ENCODE data around the gene SEPTIN10. TPM values are rescaled to one million over a fixed set of nuclear protein-coding genes. Genes with fewer than 3 reads are reported as not detected.

SEPTIN10 gene
- total and polyA plus RNA-seq, 2 of the 8 experiments (the other 6 are each of a cell fraction or from before 2014, with no cell fraction given) = 23.7 to 101 TPM

GRCh38 chr2:109563980-109564550 is 49.7 kb downstream of the SEPTIN10 start:
- no peaks in the 10 kb centered on the region for H3K27me3 ChIP-seq (replicated peaks in 1 of 4; ENCODE audit: control insufficient read depth in 3 of 4, extremely low read depth in 1 of 4, insufficient read depth in 3 of 4, low read length in 3 of 4)
- no peak overlapping the region for H4K91ac ChIP-seq (replicated peaks; ENCODE audit: insufficient read length, low read length)
- H2BK15ac ChIP-seq (ENCODE audit: low read length) = no peak overlapping the region
- H2AFZ ChIP-seq (ENCODE audit: low read length) = no peak overlapping the region
- H2BK20ac ChIP-seq (ENCODE audit: low read length) = no peak overlapping the region
- no peaks in the 10 kb centered on the region for H4K20me1 ChIP-seq (replicated peaks in 1 of 2; ENCODE audit: control insufficient read depth in 1 of 2, insufficient read depth in 2 of 2, low read length in 2 of 2)
- no peak overlapping the region for H3K4me3 ChIP-seq (ENCODE audit: extremely low read depth in 1 of 4, insufficient read depth in 2 of 4, low read depth in 3 of 4, low read length in 4 of 4)
- no peaks in the 10 kb centered on the region for H3K4me1 ChIP-seq (replicated peaks in 1 of 4; ENCODE audit: control insufficient read depth in 3 of 4, insufficient read depth in 4 of 4, low read length in 3 of 4)
- 96% methylated on average over 4 of the region's 4 CpGs; no CpG with 5 or more reads in 1 of the 2 experiments for WGBS, 2 experiments (ENCODE audit: extremely low coverage in 1 of 2, insufficient coverage in 1 of 2, insufficient read length in 1 of 2, insufficient replicate concordance in 2 of 2, low coverage in 1 of 2, low lambda C conversion rate in 2 of 2, missing lambda C conversion rate in 1 of 2)
- no peaks in the 10 kb centered on the region for H3K9me3 ChIP-seq (ENCODE audit: insufficient read depth in 2 of 2, low read depth in 1 of 2, low read length in 1 of 2)
- DNase-seq (ENCODE audit: low read depth in 1 of 2, low spot score in 2 of 2) (no peak), FAIRE-seq (no peak)
- H3K4me2 ChIP-seq (ENCODE audit: insufficient read depth in 1 of 2, low read depth in 2 of 2, low read length in 2 of 2) = no peak overlapping the region
- no peak overlapping the region for H3K27ac ChIP-seq (ENCODE audit: low read depth, low read length)
- H3K36me3 ChIP-seq (ENCODE audit: control insufficient read depth in 2 of 4, insufficient read depth in 4 of 4, low read length in 3 of 4) = peaks cover 0 to 29% (median 10%) of the 10 kb centered on the region in 4 experiments; a peak in 4 of 8 replicates
- H3K18ac ChIP-seq (ENCODE audit: extremely low read depth, low read length) = no peak overlapping the region
- no peak overlapping the region for H2BK5ac ChIP-seq (ENCODE audit: low read depth, low read length)
- H3K79me2 ChIP-seq (ENCODE audit: control insufficient read depth in 1 of 2, insufficient read depth in 2 of 2, low read length in 2 of 2) = no peaks in the 10 kb centered on the region
- H3K23ac ChIP-seq (ENCODE audit: insufficient read length) = no peak overlapping the region
- H2BK120ac ChIP-seq (replicated peaks; ENCODE audit: low read depth, low read length) = no peak overlapping the region
- H3K23me2 ChIP-seq (ENCODE audit: low read depth, low read length) = no peaks in the 10 kb centered on the region
- ChIA-PET POLR2A (ENCODE audit: partially characterized antibody) (no interaction called here), CTCF (ENCODE audit: partially characterized antibody) (no interaction called here)
- no peak overlapping the region for H2BK12ac ChIP-seq (ENCODE audit: low read depth, low read length)
- H3K79me1 ChIP-seq (ENCODE audit: low read depth, low read length) = no peaks in the 10 kb centered on the region
- H2AK5ac ChIP-seq (ENCODE audit: low read depth, low read length) = no peak overlapping the region
- H3K4ac ChIP-seq (replicated peaks; ENCODE audit: insufficient read length, low read depth, low read length) = no peak overlapping the region
- no peak overlapping the region for H3K14ac ChIP-seq (ENCODE audit: insufficient read length)
- H4K8ac ChIP-seq (ENCODE audit: extremely low read depth, insufficient read depth, low read length) = no peak overlapping the region
- no peak overlapping the region for H3K56ac ChIP-seq (replicated peaks; ENCODE audit: insufficient read length, low read depth, low read length)
- H4K5ac ChIP-seq (ENCODE audit: insufficient read length, low read depth, low read length) = no peak overlapping the region
- no peak overlapping the region for H3K9ac ChIP-seq (replicated peaks in 1 of 4; ENCODE audit: extremely low read depth in 1 of 4, low read depth in 3 of 4, low read length in 3 of 4)
- no peak for TF ChIP-seq CBX5 (IDR thresholded peaks at IDR 0.05; ENCODE audit: low read depth, low read length)
- no peak for TF ChIP-seq HDAC2 (IDR thresholded peaks at IDR 0.05; ENCODE audit: borderline replicate concordance in 1 of 2, low read depth in 2 of 2, low read length in 2 of 2)
- no peak for TF ChIP-seq ASH2L (IDR thresholded peaks at IDR 0.05; ENCODE audit: low read length)
- TF ChIP-seq BACH1 (IDR thresholded peaks at IDR 0.05; ENCODE audit: low read length) = no peak
- no peak for TF ChIP-seq RBBP5 (IDR thresholded peaks at IDR 0.05; ENCODE audit: borderline replicate concordance, low read depth, low read length)
- TF ChIP-seq KDM5A (IDR thresholded peaks at IDR 0.05; ENCODE audit: low read length) = no peak
- TF ChIP-seq SP2 (IDR thresholded peaks at IDR 0.05; ENCODE audit: low read length) = no peak
- no peak for TF ChIP-seq EGR1 (IDR thresholded peaks at IDR 0.05; ENCODE audit: borderline replicate concordance, low read depth, low read length)
- TF ChIP-seq TAF7 (optimal IDR thresholded peaks at IDR 0.05; ENCODE audit: borderline replicate concordance, low read depth, low read length) = no peak
- no peak for TF ChIP-seq SAP30 (IDR thresholded peaks at IDR 0.05; ENCODE audit: insufficient read depth, insufficient replicate concordance, low read length)
- no peak for TF ChIP-seq KDM1A (IDR thresholded peaks at IDR 0.05; ENCODE audit: borderline replicate concordance, low read length)
- no peak for TF ChIP-seq CBX8 (IDR thresholded peaks at IDR 0.05; ENCODE audit: borderline replicate concordance, low read depth, low read length)
- no peak for TF ChIP-seq RAD21 (IDR thresholded peaks at IDR 0.05 in 1 of 2, conservative IDR thresholded peaks at IDR 0.05 in 1 of 2; ENCODE audit: low read depth in 2 of 2, low read length in 2 of 2)
- TF ChIP-seq HDAC6 (IDR thresholded peaks at IDR 0.05; ENCODE audit: low read depth, low read length) = no peak

Data from H1 (cell line).